HG02885 (cell line): ENCODE results near the gene SWI5.

Source experiments
- ATAC-seq: cut with Tn5 transposase; IDR thresholded peaks from one replicate; pipeline ENCODE4 v1.9.1; 2021; ENCODE audit warnings: mild to moderate bottlenecking; ENCODE audit not compliant: unreplicated experiment, poor library complexity

The SWI5 gene

GRCh38 chr9:128309551-128309950 is 33.5 kb downstream of the SWI5 start:
- no peak for ATAC-seq

GRCh38 chr9:128310461-128310860 is 34.4 kb downstream of the SWI5 start:
- no peak for ATAC-seq

DNA sequence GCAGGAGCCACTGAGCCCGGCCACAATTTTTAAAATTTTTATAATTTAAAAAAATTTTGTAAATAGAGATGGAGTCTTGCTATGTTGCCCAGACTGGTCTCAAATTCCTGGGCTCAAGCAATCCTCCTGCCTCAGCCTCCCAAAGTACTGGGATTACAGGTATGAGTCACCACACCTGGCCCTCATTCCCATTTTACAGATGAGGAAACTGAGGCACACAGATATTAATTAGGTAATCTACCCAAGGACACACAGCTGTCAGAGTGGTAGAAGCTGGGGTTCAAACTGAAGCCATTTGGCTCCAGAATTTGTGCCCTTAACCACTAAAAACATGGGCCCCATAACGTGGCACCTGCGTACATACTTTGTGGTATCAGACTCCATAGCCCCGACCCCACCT is 38.6 kb downstream of the SWI5 start:
- ATAC-seq: no peak

- ATAC-seq: no peak
Observed at GRCh38 chr9:128316421-128316820, 40.3 kb downstream of the SWI5 start.

GRCh38 chr9:128317629-128318028 is 41.6 kb downstream of the SWI5 start:
- ATAC-seq: no peak

DNA sequence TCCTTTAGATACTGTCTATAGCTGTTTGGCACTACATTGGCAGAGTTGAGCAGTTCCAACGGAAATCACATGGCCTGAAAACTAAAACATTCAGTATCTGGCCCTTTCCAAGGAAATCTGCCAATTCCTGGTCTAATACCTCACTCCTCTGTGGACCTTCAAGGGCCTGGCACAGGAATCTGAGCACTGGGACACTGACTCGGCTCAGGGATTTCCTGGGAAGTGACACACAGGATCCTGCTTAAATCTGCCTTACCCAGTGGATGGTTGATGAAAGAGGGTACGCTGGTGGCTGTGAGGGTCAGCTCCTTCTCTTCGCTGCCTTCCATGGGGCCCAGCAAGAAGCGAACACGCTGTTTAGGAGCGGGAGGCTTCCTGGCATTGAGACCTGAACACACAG is 45.3 kb downstream of the SWI5 start:
- no peak for ATAC-seq

- ATAC-seq: peak; percentile 22
Observed at GRCh38 chr9:128321879-128322403, 45.9 kb downstream of the SWI5 start.

DNA sequence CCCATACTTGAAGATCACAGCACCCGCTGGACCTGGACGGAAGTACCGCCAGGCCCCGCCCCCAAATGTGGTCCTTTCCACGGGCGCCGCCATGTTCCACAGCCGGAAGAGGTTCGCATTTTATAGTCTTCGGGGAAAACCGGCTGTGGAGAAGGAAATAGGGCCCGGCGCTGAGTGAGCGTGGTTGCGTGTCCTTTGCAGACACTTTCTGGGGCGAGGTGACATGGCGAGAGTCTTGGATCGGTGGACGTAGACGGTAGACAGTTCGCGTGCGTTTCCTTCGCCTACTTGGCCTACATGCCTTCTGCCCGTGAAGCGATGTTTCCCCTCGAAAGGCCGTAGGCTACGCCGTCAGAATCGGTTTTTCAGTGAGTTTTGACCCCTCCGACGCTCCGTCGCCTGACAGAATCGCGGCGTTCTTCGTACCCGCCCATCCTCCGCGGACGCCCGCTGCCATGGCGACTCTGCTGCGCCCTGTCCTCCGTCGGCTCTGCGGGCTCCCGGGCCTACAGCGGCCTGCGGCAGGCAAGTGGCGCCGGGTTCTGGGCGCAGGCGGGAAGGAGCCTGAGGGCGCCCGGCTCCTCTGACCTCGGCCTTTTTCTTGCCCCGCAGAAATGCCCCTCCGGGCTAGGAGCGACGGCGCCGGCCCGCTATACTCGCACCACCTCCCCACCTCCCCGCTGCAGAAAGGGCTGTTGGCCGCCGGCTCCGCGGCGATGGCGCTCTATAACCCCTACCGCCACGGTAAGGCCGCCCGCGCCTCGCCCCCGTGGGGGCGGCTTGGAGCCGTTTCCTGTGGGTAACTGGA is 46.5 kb downstream of the SWI5 start, which contains the start of the genes COQ4 and TRUB2:
Gene COQ4 (plus strand): TSS at position 436 of the 808 bp plus-strand sequence. CDS start 20 bp downstream, at position 456.
Gene TRUB2 (minus strand): TSS at position 44 of the 808 bp plus-strand sequence. CDS start 39 bp downstream, at position 5.
- ATAC-seq: peak; percentile 79

DNA sequence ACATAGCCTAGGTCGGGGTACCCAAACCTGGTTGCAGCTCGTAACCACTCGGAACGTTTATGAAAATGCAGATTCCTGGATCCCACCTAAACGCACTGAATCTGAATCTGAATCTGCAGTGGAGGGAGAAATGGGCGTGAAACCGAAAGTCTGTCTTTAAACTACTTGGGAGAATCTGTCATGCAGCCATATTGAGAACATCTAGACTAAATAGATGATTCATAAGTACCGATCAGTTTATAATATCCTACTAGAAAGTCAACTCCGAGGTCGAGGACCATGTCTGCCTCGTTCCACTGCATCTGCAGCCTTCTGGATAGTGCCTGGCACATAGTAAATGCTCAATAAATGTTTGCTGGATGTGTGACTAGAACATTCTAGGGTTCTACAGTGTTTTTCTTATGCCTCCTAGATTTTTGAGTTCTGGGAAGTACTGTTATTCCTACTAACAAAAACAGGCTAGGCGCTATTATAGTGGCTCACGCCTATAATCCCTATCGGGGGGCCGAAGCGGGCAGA is 47.2 kb downstream of the SWI5 start:
- ATAC-seq: no peak

- ATAC-seq: no peak
Observed at GRCh38 chr9:128323791-128324190, 47.7 kb downstream of the SWI5 start.

- no peak for ATAC-seq
Observed at GRCh38 chr9:128324401-128324800, 48.3 kb downstream of the SWI5 start.

- no peak for ATAC-seq
Observed at GRCh38 chr9:128325629-128326028, 49.6 kb downstream of the SWI5 start.

- no peak for ATAC-seq
Observed at GRCh38 chr9:128333451-128333869, 57.4 kb downstream of the SWI5 start.

GRCh38 chr9:128335161-128335560 is 59.1 kb downstream of the SWI5 start:
- ATAC-seq: no peak

- no peak for ATAC-seq
Observed at GRCh38 chr9:128335914-128336313, 59.8 kb downstream of the SWI5 start.

GRCh38 chr9:128337936-128338335 is 61.9 kb downstream of the SWI5 start:
- no peak for ATAC-seq
